ENCODE data around the gene GPR31. TPM values are rescaled to one million over a fixed set of nuclear protein-coding genes. Genes with fewer than 3 reads are reported as not detected.

GPR31 gene
- polyA plus RNA-seq, 1 of the 3 experiments (the other 2 are of a cell fraction) = not detected

- Histone ChIP-seq H3K4me3 (ENCODE audit: low read depth in 2 of 2, low read length in 1 of 2) (no peak overlapping the region), H4K20me1 (ENCODE audit: insufficient read depth) (no peaks in the 10 kb centered on the region), H3F3A (replicated peaks; ENCODE audit: insufficient read depth) (no peaks in the 10 kb centered on the region), H3K79me2 (ENCODE audit: insufficient read depth) (no peaks in the 10 kb centered on the region), H3K9me3 (no peaks in the 10 kb centered on the region), H3K9ac (no peak overlapping the region), H2AFZ (ENCODE audit: low read depth) (no peak overlapping the region), H3K27ac (ENCODE audit: low read depth in 2 of 2, low read length in 1 of 2) (no peak overlapping the region), H3K36me3 (replicated peaks in 1 of 2; ENCODE audit: control insufficient read depth in 1 of 2, insufficient read depth in 2 of 2, low read length in 1 of 2) (no peaks in the 10 kb centered on the region), H3K4me1 (ENCODE audit: control insufficient read depth in 1 of 2, insufficient read depth in 2 of 2, low read depth in 1 of 2, low read length in 1 of 2) (no peaks in the 10 kb centered on the region), H3K9me2 (no peaks in the 10 kb centered on the region), H3K4me2 (no peak overlapping the region), H3K27me3 (ENCODE audit: insufficient read depth) (no peaks in the 10 kb centered on the region)
- POLR2A ChIA-PET = no interaction called here
- DNase-seq = no peak
- TF ChIP-seq GATA2 (CRISPR knock-in tag; IDR thresholded peaks at IDR 0.05) (no peak), MEF2A (IDR thresholded peaks at IDR 0.05; ENCODE audit: borderline replicate concordance, low read depth) (no peak), TEAD4 (IDR thresholded peaks at IDR 0.05; ENCODE audit: borderline replicate concordance, insufficient read depth) (no peak), FOSL2 (IDR thresholded peaks at IDR 0.05; ENCODE audit: borderline replicate concordance, low read depth) (no peak)
- TF ChIP-seq, protein P1, sequence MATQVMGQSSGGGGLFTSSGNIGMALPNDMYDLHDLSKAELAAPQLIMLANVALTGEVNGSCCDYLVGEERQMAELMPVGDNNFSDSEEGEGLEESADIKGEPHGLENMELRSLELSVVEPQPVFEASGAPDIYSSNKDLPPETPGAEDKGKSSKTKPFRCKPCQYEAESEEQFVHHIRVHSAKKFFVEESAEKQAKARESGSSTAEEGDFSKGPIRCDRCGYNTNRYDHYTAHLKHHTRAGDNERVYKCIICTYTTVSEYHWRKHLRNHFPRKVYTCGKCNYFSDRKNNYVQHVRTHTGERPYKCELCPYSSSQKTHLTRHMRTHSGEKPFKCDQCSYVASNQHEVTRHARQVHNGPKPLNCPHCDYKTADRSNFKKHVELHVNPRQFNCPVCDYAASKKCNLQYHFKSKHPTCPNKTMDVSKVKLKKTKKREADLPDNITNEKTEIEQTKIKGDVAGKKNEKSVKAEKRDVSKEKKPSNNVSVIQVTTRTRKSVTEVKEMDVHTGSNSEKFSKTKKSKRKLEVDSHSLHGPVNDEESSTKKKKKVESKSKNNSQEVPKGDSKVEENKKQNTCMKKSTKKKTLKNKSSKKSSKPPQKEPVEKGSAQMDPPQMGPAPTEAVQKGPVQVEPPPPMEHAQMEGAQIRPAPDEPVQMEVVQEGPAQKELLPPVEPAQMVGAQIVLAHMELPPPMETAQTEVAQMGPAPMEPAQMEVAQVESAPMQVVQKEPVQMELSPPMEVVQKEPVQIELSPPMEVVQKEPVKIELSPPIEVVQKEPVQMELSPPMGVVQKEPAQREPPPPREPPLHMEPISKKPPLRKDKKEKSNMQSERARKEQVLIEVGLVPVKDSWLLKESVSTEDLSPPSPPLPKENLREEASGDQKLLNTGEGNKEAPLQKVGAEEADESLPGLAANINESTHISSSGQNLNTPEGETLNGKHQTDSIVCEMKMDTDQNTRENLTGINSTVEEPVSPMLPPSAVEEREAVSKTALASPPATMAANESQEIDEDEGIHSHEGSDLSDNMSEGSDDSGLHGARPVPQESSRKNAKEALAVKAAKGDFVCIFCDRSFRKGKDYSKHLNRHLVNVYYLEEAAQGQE (IDR thresholded peaks at IDR 0.05; ENCODE audit: low read depth, low read length) = no peak
- WGBS (ENCODE audit: low lambda C conversion rate) = 45% methylated on average over 9 of the region's 9 CpGs
- CTCF ChIA-PET = interaction anchor here (0.6 to 1.2 kb wide), 3 partner anchors 22 to 188 kb away, joined by 3 to 4 read pairs (median 3); no protein-coding TSS in a partner anchor
Measured at GRCh38 chr6:167163476-167164011, 5.8 kb upstream of the GPR31 start.

DNA sequence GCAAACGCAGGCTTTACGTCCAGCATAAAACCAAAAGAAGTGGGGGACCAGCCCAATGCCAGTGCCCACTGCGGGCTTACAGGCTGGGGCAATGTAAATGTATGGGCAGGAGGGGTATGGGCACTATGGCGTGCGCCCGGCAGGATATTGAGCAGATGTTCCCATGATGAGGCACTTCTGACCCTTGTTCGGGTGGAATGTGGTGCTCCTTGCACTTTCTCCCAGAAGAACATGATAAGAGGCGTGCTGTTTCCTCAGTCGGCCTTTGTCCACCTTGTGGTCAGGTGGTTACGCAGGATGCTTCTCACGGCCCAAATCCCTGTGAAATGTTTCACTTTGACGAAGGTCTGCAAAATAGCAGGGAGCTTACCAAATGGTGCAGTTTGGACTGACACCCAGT is 4.8 kb upstream of the GPR31 start:
- H3K79me2 ChIP-seq (ENCODE audit: insufficient read depth) = no peaks in the 10 kb centered on the region
- H3K4me2 ChIP-seq = no peak overlapping the region
- DNase-seq = no peak
- TF ChIP-seq SIN3A (IDR thresholded peaks at IDR 0.05; ENCODE audit: borderline replicate concordance, low read depth, low read length) (no peak), YY1 (IDR thresholded peaks at IDR 0.05; ENCODE audit: low read depth) (no peak), TEAD4 (IDR thresholded peaks at IDR 0.05; ENCODE audit: borderline replicate concordance, insufficient read depth) (no peak), SMC3 (IDR thresholded peaks at IDR 0.05; ENCODE audit: low read depth, low read length) (no peak), MXI1 (IDR thresholded peaks at IDR 0.05; ENCODE audit: low read depth, low read length) (no peak), NRF1 (IDR thresholded peaks at IDR 0.05; ENCODE audit: low read depth, low read length) (no peak), TCF12 (IDR thresholded peaks at IDR 0.05) (no peak), ZBTB33 (IDR thresholded peaks at IDR 0.05; ENCODE audit: borderline replicate concordance, low read depth) (no peak), FOXM1 (IDR thresholded peaks at IDR 0.05; ENCODE audit: low read depth) (no peak), GABPA (IDR thresholded peaks at IDR 0.05; ENCODE audit: low read depth) (no peak), ELF1 (IDR thresholded peaks at IDR 0.05) (no peak), EZH2phosphoT487 (IDR thresholded peaks at IDR 0.05; ENCODE audit: borderline replicate concordance, low read depth) (no peak), POLR2AphosphoS5 (IDR thresholded peaks at IDR 0.05; ENCODE audit: low read depth, low read length) (no peak)
- TF ChIP-seq, protein P2, sequence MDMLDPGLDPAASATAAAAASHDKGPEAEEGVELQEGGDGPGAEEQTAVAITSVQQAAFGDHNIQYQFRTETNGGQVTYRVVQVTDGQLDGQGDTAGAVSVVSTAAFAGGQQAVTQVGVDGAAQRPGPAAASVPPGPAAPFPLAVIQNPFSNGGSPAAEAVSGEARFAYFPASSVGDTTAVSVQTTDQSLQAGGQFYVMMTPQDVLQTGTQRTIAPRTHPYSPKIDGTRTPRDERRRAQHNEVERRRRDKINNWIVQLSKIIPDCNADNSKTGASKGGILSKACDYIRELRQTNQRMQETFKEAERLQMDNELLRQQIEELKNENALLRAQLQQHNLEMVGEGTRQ (IDR thresholded peaks at IDR 0.05; ENCODE audit: borderline replicate concordance, low read depth, low read length) = no peak
- H3F3A ChIP-seq (replicated peaks; ENCODE audit: insufficient read depth) = no peaks in the 10 kb centered on the region
- POLR2A ChIA-PET = no interaction called here
- H3K27me3 ChIP-seq (ENCODE audit: insufficient read depth) = no peaks in the 10 kb centered on the region
- no peaks in the 10 kb centered on the region for H3K9me2 ChIP-seq
- CTCF ChIA-PET = no interaction called here
- no peak overlapping the region for H3K27ac ChIP-seq (ENCODE audit: low read depth in 2 of 2, low read length in 1 of 2)
- WGBS (ENCODE audit: low lambda C conversion rate) = 81% methylated on average over 10 of the region's 12 CpGs
- H2AFZ ChIP-seq (ENCODE audit: low read depth) = no peak overlapping the region
- H3K9ac ChIP-seq = no peak overlapping the region
- no peak overlapping the region for H3K4me3 ChIP-seq (ENCODE audit: low read depth in 2 of 2, low read length in 1 of 2)
- H3K36me3 ChIP-seq (replicated peaks in 1 of 2; ENCODE audit: control insufficient read depth in 1 of 2, insufficient read depth in 2 of 2, low read length in 1 of 2) = no peaks in the 10 kb centered on the region
- H3K9me3 ChIP-seq = no peaks in the 10 kb centered on the region
- no peaks in the 10 kb centered on the region for H4K20me1 ChIP-seq (ENCODE audit: insufficient read depth)
- H3K4me1 ChIP-seq (ENCODE audit: control insufficient read depth in 1 of 2, insufficient read depth in 2 of 2, low read depth in 1 of 2, low read length in 1 of 2) = no peaks in the 10 kb centered on the region

Data from SK-N-SH (cell line).